HG03045 (cell line): ENCODE data around the gene CETP.
"Not testable (repeated sequence)": the region's sequence is repeated elsewhere in the genome, so short reads cannot be mapped to it uniquely, and the experiment has no call there.

Experiments
- ATAC-seq: cut with Tn5 transposase; IDR thresholded peaks from one replicate; pipeline ENCODE4 v1.9.1; 2021; ENCODE audit warnings: mild to moderate bottlenecking, moderate library complexity; ENCODE audit not compliant: unreplicated experiment

Gene CETP

GRCh38 chr16:56995136-56995805, 33.5 kb downstream of the CETP start:
- no peak for ATAC-seq

DNA sequence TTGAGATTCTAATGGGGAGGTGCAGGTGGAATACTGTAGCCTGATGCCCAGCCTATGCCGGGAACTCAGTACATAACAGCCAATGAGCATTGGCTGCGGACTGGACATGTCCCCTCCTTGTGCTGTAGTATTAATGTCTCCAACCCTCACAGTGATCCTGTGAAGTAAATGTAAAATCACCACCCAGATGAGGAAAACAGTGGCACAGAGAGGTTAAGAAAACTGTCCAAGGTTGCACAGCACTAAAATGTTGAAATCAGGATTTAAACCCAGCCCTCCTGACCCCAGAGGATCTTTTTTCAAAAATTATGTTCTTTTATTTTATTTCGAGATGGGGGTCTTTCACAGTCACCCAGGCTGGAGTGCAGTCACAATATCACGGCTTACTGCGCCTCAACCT, 35.5 kb downstream of the CETP start:
- no peak for ATAC-seq

DNA sequence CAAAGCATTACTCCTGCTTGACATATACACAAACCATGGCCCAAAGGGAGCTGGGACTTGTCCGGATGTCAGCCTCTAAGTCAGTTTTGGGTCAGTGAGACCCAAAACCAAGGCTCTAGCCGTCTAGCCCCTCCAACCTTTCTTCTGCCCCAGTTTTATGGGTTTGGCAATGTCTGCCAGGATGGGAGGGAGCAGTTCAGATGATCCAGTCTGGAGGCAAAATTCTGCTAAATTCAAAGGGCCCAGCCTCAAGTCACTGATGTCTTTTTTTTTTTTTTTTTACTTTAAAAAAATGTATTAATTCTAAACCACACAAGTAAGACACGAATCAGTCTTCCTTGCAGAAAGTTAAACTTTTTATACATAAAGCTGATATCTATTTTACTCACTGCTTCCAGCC, 36.2 kb downstream of the CETP start:
- ATAC-seq: no peak

DNA sequence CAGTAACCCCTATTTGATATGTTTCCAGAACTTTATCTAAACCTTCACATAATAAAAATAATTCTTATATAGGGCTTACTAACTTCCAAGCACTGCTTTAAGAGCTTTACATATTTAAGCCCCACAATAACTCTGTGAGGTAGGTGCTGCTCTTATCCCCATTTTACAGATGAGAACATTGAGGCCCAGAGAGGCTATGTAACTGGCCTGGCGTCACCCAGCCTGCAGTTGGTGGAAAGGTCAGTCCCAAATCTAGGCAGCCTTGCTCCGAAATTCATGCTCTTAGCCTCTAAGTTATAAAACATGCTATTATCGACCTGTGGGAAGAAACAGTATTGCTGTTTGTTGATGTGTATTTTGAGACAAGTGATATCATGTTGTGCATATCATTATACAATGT, 36.6 kb downstream of the CETP start:
- no peak for ATAC-seq

DNA sequence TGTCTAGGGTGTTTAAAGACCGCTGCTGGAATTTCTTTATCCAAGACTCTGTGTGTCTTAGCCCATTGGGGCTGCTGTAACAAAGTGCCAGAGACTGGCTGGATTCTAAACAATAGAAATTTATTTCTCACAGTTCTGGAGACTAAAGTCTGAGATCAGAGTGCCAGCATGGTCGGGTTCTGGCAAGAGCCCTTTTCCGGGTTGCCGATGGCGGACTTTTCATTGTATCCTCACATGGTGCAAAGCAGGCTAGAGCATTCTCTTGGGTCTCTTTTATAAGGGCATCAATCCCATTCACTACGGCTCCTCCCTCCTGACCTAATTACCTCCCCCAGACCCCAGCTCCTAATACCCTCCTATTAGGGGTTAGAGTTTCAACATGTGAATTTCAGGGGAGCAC, 37.1 kb downstream of the CETP start:
- ATAC-seq: no peak

GRCh38 chr16:56999409-57000270, 37.9 kb downstream of the CETP start:
- ATAC-seq: no peak

DNA sequence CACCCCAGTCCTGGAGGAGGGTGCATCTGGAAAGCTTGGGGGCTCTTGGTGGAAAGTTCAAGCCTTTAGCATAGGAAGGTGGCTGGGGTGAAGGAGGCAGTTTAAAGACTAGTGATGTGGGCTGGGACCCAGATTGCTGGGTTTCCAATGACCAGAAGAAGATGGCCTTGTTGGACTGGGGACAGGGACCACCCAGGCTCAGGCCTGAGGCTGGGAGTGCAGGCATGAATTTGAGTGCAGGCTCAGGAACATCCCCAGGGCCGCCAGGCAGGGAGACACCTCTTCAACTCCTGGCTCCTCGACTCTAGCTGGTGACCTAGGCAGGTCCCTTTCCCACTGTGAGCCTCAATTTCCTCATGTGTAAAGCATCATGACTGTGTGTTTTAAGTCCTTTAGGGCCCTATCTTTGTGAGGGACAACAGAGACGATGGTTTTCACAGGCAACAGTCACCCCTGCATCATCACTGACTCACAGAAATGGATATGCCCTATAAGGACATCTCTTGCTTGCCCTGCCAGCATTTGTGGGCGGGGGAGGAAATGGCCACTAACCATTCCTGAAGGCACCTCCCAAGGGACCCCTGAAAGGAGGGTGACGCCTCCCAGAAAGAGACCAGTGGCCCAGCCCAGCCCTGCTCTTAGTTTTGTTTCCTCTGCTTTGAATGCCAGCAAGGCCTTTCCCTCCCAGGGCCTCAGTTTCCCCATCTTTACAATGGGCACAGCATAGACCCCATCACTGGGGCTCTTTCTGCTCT, 38.7 kb downstream of the CETP start:
- ATAC-seq: peak; percentile 36

DNA sequence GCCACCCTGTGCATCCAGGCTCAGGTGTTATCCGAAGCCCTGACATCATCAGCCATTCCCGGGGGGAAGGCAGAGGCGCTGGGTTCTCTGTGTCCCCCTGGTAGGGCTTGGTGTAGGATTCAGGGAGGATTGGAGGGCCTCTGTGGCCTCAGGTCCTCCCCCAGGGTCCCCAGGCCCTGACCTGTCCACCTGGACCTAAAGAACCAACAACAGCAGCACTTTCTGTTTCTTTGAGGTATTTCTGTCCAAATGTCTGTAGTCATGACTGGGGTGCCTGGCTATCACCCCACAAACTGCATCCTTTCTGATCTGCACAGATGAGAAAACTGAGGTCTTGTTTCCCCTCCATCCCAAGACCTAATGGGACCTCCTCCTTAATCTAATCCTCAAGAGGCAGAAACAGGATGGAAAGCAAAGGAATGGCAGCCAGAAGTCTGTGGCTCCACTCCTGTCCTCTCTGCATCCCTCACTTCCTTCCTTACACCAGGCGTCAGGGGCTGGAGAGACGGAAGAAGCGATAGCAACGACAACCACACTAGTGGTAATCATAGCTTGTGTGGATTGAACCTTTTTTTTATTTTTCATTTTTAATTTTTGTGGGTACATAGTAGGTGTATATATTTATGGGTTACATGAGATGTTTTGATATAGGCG, 39.4 kb downstream of the CETP start:
- no peak for ATAC-seq

DNA sequence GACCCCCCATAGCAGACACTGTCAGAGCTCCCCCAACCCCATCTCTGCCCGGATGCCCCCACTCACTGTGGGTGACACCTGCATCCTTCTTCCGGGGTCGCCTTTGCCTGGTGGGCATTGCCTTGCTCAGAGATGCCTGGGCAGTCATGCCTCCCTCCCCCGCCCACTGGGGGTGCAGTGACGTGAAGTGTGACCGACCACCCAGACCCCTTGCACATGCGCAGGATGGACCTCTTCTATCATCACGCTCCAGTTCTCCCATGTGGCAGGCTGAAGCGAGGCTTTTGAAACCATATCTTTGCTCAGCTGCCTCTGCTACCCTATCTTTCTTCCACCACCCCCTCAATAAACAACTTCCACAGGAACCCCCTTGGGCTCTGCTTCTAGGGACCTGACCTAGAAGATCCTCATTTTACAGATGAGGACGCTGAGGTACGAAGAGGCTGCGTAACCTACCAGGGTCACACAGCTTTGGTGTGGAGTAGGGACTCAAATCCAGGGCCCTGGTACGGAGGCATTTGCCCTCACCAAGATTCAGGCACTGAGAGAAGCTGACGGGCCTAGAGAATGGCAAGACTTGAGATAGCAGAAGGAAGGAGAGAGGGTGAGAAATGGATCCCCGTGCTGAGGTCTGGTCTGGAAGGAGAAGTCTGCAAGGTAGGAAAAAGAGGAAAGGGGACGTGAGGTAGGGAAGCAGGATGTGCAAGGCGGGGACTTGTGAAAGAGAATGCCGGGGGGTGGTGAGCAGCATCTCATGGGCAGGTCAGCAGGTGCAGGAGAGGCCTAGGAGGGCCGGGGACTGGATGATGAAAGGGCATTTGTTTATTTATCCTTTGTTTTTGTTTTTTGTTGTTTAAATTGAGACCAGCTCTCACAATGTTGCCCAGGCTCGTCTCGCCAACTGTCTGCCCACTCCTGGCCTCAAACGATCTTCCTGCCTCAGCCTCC, 42.0 kb downstream of the CETP start:
- no peak for ATAC-seq

DNA sequence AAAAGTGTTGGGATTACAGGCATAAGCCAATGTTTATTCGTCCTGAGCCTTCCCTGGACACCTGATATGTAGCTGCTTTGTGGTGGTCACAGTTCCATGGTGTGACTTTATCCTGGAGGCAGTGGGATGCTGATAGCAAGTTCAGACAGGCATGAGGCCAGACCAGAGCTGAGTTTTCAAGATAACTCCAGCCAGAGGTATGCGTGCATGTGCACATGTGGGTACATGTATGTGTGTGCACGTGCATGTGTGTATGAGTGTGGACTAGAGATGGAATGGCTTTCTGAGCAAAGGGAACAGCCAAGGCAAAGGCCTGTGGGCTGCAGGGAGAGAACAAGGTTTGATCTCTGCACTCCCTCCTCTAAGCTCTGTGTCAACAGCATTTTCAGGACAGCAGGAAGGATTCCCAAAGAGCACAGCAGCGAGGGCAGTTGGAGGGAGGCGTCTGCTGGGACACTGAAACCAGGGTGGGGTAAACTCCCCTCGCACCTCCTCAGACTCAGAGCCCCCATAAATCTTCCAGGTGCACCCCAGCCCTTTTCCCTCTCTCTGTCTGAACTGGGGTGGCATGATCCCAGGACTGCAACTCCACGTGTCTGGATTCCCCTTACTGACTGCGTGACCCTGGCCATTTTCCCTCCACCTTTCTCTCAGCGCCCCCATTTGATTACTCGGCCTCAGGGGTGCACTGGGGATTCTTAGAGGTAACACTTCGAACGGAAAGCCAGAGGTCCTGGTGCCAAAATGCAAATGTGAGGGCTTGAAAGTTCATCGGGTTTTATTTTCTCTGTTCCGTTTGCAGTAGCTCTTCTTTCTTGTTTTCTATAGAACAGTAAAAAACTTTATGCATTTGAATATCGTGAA, 42.9 kb downstream of the CETP start:
- no peak for ATAC-seq

- ATAC-seq: not testable (repeated sequence)
Measured at GRCh38 chr16:57005597-57005996, 43.8 kb downstream of the CETP start.

GRCh38 chr16:57007050-57007449, 45.3 kb downstream of the CETP start:
- no peak for ATAC-seq

- ATAC-seq: no peak
Measured at GRCh38 chr16:57007530-57007929, 45.8 kb downstream of the CETP start.

DNA sequence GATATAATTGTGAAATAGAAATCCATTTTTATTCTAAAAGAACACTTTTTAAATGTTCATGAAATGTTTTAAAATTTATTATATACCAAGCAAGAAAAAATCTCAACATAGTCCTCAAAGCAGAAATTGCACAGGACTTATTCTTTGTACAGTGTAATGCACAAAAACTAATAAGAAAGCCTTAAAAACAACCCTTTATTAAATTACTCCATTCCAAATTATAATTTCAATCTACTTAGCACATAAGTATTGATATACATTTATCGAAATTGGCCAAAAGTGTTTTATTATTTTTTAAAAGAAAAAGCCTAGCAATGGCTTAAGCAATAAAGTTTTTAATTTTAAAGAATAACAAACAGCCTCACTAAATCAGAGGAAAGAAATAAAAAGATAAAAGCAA, 46.7 kb downstream of the CETP start:
- no peak for ATAC-seq

- no peak for ATAC-seq
Measured at GRCh38 chr16:57009643-57010170, 48.0 kb downstream of the CETP start.

DNA sequence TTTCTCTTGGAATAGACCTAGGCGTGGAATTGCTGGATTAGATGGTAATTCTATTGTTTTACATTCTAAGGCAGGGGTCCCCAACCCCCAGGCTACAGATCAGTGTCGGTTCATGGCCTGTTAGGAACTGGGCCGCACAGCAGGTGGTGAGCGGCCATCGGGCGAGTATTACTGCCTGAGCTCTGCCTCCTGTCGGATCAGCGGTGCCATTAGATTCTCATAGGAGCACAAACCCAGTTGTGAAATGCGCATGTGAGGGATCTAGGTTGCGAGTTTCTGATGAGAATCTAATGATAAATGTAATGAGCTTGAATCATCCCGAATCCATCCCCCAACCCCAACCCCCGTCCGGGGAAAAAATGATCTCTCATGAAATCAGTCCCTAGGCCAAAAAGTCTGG, 50.6 kb downstream of the CETP start:
- no peak for ATAC-seq

- ATAC-seq: no peak
Measured at GRCh38 chr16:57013229-57013628, 51.5 kb downstream of the CETP start.

GRCh38 chr16:57013902-57014301, 52.2 kb downstream of the CETP start:
- ATAC-seq: no peak

GRCh38 chr16:57016301-57016700, 54.6 kb downstream of the CETP start:
- no peak for ATAC-seq
